ENCODE measurements around the gene HOXA10.

Gene HOXA10

GRCh38 chr7:27128034-27128433 is 46.1 kb downstream of the HOXA10 start:
- no peak for DNase-seq

GRCh38 chr7:27126596-27127327 is 47.4 kb downstream of the HOXA10 start:
- no peak for DNase-seq

GRCh38 chr7:27125986-27126394 is 48.1 kb downstream of the HOXA10 start:
- no peak for DNase-seq

GRCh38 chr7:27124902-27125689 is 49.0 kb downstream of the HOXA10 start:
- DNase-seq, result no peak

- no peak for DNase-seq
Measured at GRCh38 chr7:27124096-27124901, 49.8 kb downstream of the HOXA10 start.

GRCh38 chr7:27123477-27124053 is 50.6 kb downstream of the HOXA10 start:
- DNase-seq, result no peak

- DNase-seq, result no peak
Measured at GRCh38 chr7:27123007-27123476, 51.1 kb downstream of the HOXA10 start.

GRCh38 chr7:27122077-27122910 is 51.8 kb downstream of the HOXA10 start:
- DNase-seq, result no peak

- DNase-seq, result no peak
Measured at GRCh38 chr7:27121684-27122076, 52.4 kb downstream of the HOXA10 start.
